ENCODE results near the gene LDB1. TPM values are rescaled to one million over a fixed set of nuclear protein-coding genes. Genes with fewer than 3 reads are reported as not detected.

LDB1 gene
- total and polyA plus RNA-seq, 11 donors: 29.5 to 63.2 (median 45.7) TPM

DNA sequence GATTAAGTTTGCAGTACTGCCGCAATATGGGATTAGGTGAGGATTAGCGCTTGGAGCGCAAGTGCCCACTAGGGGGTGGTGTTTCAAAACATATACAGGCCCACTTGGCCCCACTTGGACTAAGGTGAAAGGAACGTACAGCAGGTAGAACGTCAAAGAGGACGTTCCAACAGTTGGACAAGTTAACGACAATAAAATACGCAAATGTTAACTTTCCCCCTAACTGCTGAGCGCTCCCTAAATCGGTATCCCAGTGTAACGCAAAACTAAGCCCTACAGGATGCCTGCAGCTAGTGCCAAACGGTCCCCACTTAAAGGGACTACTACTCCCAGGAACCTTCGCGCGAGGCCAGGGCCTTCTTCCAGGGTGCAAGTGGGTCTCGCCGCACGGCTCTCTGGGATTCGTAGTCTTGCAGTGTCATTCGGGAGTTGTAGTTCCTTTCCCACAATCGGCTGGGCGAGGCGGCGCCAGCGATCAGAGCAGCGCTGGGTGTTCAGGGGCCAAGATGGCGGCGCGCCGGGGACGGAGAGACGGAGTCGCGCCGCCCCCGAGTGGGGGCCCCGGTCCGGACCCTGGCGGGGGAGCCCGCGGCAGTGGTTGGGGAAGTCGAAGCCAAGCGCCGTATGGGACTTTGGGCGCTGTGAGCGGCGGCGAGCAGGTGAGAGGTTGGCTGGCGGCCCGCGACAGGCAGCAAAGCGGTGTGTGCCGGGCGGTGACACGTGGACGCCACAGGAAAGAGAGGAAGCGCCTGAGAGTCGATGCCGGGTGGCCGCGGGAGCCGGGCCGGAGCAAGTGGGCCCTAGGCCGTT is 12.6 kb upstream of the LDB1 start, which contains the start of gene PPRC1:
PPRC1 (plus strand) TSS at position 478 of the 810 bp plus-strand sequence; CDS start at position 507, 29 bp downstream.
- TF ChIP-seq CTCF (IDR thresholded peaks at IDR 0.05): peak; percentile 87 to 97 (median 92)
- TF ChIP-seq POLR2A (IDR thresholded peaks at IDR 0.05): peak in 1 of 2 donors; percentile 77
- peak; percentile 98 to 100 (median 99) for DNase-seq
- no peaks in the 10 kb centered on the region for H3K27me3 ChIP-seq
- peaks cover 0 to 5% (median 1%) of the 10 kb centered on the region in 9 donors for H3K36me3 ChIP-seq
- intact Hi-C loops (cut with DNase I): loop anchor here in 6 of 10 donors (1.0 to 2.0 kb wide), 3 partner anchors 18 to 20 kb away; partner anchors contain the start of gene NOLC1 (in 5 of the 6)
- peaks cover 0 to 42% (median 32%) of the 10 kb centered on the region in 12 donors for H3K4me1 ChIP-seq
- 0 to 1% (median 1%) methylated on average over 42 to 64 of the region's 64 CpGs for WGBS, 4 donors
- no peaks in the 10 kb centered on the region for H3K9me3 ChIP-seq
- peak within 1 kb of the TSS; percentile 75 to 99 (median 96) for H3K27ac ChIP-seq
- peak; percentile 93 to 97 (median 96) for ATAC-seq
- H3K4me3 ChIP-seq: peak within 1 kb of the TSS; percentile 67 to 99 (median 87)

- Histone ChIP-seq H3K27ac (peak overlapping the region in 11 of 12 donors; percentile 81 to 99 (median 96)), H3K36me3 (no peaks in the 10 kb centered on the region), H3K4me1 (peaks cover 0 to 39% (median 30%) of the 10 kb centered on the region in 12 donors), H3K4me3 (peak overlapping the region in 10 of 12 donors; percentile 67 to 99 (median 89)), H3K27me3 (no peaks in the 10 kb centered on the region), H3K9me3 (no peaks in the 10 kb centered on the region)
- 22 to 27% (median 22%) methylated on average over 8 of the region's 8 CpGs for WGBS, 4 donors
- TF ChIP-seq POLR2A (IDR thresholded peaks at IDR 0.05) (no peak), CTCF (IDR thresholded peaks at IDR 0.05) (no peak)
- intact Hi-C loops (cut with DNase I): loop anchor here in 4 of 10 donors (1.0 to 2.0 kb wide), 3 partner anchors 19 to 21 kb away; partner anchors contain the start of gene NOLC1 (in 3 of the 4)
- DNase-seq: no peak
- no peak for ATAC-seq
These were observed 12.0 kb upstream of the LDB1 start for GRCh38 chr10:102132193-102132562.

GRCh38 chr10:102131286-102132170 is 11.4 kb upstream of the LDB1 start:
- peaks cover 0 to 34% (median 27%) of the 10 kb centered on the region in 12 donors for H3K4me1 ChIP-seq
- no peaks in the 10 kb centered on the region for H3K36me3 ChIP-seq
- peak overlapping the region in 1 of 12 donors; percentile 87 for H3K4me3 ChIP-seq
- H3K9me3 ChIP-seq: no peaks in the 10 kb centered on the region
- no peak for TF ChIP-seq CTCF (IDR thresholded peaks at IDR 0.05)
- TF ChIP-seq POLR2A (IDR thresholded peaks at IDR 0.05): no peak
- DNase-seq (no peak), ATAC-seq (no peak)
- WGBS, 4 donors: 91 to 96% (median 92%) methylated on average over 8 of the region's 8 CpGs
- intact Hi-C loops (cut with DNase I): loop anchor here in 4 of 10 donors (1.0 to 2.0 kb wide), 3 partner anchors 19 to 21 kb away; partner anchors contain the start of gene NOLC1 (in 3 of the 4)
- peak overlapping the region in 1 of 12 donors; percentile 99 for H3K27ac ChIP-seq
- H3K27me3 ChIP-seq: no peaks in the 10 kb centered on the region

Measured in heart left ventricle (tissue), 16 donors.